Activated naive CD4-positive, alpha-beta T cell (primary cell): ENCODE measurements around the gene PYGM.

Experiments used
- DNase-seq, 4 experiments: peaks; one replicate each; lab custom pipeline; 2025; lab: John Stamatoyannopoulos, UW

Gene PYGM

DNA sequence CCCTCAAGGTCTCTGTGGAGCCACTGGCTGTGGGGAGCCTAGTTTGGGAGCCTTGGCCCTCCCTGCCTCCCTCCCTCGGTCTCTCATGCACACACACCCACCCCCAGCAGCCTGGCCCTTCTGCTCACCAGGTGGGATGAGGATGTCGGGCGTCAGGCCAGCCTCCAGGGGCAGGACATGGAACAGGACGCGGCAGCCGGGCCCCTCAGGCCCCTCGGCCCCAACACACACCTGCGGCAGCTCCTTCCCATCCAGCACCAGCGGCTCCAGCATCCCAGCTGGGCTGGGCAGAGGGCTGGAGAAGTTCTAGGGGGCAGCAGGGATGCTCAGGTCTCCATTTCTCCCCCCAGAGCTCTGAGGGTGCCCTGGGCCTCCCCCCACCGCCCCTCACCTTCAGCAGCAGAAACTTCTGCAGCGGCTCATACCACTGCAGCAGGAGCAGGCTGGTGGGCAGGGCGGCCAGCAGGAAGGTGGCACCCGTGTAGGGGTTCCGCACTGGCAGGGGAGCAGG lies 32.1 kb upstream of the PYGM start:
- no peak for DNase-seq

- no peak for DNase-seq
Measured at GRCh38 chr11:64790205-64791095, 30.7 kb upstream of the PYGM start.

DNA sequence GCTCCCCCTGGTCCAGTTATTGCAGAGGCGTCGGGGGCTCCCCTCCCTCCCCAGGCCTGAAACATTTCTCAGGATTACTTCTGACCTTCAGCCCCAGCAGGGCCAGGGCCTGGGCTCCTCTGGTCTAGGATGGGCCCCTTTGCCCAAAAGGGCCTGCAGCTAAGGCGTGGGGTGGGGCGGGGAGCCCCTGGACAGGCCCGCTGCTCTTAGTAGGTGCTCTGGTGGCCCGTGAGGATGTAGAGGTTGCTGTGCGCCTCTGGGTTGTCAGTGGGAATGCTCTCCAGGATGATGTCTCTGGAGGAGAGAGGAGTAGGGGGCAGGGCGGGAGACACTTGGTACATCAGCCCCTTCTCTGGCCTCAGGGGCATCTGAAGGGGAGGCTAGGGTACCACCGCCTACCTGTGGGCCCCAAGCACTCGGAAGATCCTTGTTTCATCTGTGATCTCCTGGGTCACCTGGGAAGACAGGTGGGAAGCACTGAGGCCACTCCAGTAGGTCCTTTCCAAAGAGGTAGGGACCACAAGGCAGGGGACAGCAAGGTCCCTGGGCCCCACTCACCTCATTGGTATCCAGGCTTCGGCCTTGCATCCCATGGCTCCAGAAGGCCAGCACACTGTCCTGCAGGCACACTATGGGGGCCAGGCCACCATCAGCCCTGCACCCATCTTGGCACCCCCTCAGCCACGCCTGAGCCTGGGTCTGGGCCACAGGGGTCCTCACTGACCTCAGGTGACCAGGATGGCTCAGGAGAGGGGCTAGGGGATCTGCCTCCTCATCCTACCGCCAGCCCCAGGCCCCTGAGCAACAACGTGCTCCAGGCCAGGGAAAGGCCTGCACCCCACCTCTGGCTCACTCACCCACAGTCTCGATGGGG lies 29.8 kb upstream of the PYGM start:
- no peak for DNase-seq

DNA sequence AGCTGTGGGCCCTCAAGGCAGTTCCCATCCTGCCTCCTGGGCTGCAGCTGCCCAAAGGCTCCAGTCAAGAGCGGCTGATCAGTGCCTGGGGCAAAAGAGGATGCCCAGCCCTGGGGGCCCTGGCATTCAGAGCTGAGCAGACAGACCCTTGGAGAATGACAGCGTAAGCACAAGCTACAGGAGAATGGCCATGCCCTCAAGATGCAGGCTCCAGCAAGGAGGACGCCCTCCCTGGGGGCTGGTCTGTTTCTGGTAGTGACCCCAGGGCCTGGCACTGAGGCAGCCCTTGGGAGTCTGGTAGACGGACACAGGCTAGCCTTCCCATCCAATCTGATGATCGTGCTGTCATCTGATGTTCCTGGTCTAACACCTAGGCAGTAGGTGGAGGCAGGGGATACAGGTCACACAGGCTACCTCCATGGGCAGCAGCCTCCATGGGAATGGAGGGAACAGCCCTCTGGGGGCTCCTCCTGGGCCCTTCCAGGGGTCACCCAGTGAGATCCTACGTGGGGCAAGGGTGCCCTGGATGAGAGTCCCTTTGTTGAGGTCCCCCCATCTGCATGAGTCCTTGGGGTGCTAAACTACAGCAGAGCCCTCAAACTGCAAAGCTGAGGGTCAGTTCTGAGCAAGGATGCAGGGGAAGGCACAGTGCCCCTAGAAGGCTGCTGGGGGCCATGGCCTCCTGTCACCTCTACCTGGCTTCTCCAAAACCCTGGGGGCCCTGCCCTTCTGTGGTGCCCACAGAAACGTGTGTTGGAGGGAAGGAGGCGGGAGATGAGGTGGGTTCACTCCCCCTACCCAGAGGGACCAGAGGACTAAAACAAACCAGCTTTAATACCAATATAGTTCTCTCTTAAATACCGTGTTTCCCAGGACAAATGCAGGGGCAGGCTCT lies 28.8 kb upstream of the PYGM start:
- DNase-seq, result no peak

DNA sequence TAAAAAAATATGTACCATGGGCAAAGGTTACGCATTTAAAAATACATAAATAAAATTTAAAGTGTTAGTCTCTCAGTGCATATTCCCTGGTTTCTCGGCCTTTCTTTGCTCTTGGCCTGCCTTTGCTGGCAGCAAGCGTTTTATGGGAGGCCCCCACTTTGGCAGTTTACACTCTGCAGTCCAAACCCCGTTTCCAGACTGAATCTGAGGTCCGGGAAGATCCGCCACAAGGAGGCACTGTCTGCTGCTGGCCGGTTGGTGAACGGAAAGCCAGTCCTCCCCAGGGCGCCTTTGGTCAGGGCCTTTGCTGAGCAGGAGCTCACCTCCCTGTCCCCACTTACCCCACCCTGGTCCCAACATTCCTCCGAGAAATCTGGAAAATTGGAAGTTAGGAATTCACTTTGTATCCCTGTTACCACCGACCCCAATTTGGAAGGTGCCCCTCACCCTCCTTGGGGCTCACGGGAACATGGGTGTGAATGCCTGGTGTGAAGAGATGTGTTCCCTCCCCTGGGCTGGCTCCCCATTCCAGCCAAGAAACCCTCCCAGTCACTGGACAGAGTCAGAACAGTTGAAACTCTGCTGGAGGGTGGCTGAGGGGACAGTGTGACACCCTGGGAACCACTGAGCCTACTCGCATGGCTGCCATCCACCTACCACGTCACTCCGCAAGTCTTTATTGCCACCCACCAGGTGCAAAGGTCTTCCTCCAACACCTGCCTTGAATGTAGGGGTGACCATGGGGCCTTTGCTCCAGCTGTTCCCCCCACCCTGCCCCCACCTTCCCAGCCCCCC lies 27.9 kb upstream of the PYGM start:
- DNase-seq, result peak in 3 of 4 experiments; percentile 34 to 55 (median 43)

DNA sequence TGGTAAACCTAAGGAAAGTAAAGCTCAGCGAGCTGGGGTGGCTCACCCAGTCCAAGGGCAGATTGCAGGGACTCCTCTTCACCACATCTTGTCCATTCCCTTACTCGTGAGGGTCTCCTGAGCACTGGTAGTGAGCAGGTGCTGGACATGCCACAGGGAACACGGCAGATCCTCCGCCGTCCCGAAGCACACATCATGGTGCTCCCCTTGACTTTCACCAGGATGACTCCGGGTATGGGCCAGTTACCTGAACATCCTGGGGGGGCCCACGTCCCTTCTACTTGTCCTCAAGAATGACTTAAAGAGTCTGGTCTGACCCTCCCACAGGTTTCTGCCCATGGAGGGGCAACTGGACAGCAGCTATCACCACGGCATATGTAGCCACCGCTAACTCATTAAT lies 26.5 kb upstream of the PYGM start:
- DNase-seq, result no peak

DNA sequence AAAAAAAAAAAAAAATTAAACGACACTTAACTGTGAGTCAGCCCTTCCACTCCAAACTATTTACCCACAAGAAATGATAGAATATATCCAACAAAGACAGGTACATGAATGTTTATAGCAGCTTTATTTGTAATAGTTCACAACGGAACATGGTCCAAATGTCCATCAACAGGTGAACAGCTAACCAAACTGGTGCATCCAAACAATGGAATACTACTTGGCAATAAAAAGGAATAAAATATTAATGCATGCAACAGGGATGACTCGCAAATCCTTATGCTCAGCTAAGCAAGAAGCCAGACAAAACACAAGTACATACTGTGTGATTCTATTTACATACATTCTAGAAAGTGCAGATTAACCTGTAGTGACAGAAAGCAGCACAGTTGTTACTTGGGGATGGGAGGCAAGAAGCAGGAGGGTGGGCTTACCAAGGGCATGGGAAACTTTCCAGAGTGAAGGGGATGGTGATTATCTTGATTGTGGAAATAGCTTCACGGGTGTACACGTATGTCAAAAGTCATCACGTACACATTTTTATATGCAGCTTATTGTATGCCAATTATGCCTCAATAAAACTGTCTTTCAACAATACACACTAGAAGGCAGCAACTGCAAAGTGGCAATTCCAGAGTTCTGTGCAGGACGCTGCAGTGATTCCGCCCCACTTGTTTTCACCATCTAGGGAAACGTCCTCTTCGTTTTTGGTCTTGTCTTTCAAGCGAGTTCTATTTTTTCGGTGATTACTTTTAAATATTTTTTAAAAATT lies 25.2 kb upstream of the PYGM start:
- DNase-seq, result no peak

GRCh38 chr11:64778473-64779298 lies 18.9 kb upstream of the PYGM start, which contains the start of gene SF1:
SF1 (minus strand) TSS chr11:64778542; CDS start chr11:64778392, 150 bp downstream.
- DNase-seq, result peak; percentile 95 to 100 (median 100)

GRCh38 chr11:64778223-64778472 lies 18.4 kb upstream of the PYGM start:
- no peak for DNase-seq

GRCh38 chr11:64777449-64778222 lies 17.9 kb upstream of the PYGM start:
- peak; percentile 63 to 83 (median 71) for DNase-seq

- DNase-seq, result no peak
Measured at GRCh38 chr11:64776875-64777274, 17.1 kb upstream of the PYGM start.

DNA sequence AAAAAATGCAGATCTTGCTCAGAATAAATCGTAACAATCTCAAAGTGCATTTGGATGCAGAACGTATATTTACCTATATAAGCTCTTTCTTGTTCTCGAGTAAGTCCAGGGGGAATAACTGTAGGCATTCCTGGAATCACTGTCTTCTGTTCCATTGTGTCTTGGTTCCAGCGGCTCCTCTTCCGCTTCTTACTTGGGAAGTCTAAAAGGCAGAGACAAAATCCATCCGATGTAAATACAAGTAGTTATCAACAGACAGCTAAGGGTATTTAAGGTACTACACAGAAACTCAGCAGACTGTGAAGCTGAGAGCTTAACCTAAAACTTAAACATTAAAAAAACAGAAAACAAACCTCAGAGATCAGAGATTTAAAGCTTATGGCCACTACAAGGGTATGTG lies 16.7 kb upstream of the PYGM start:
- DNase-seq, result no peak

DNA sequence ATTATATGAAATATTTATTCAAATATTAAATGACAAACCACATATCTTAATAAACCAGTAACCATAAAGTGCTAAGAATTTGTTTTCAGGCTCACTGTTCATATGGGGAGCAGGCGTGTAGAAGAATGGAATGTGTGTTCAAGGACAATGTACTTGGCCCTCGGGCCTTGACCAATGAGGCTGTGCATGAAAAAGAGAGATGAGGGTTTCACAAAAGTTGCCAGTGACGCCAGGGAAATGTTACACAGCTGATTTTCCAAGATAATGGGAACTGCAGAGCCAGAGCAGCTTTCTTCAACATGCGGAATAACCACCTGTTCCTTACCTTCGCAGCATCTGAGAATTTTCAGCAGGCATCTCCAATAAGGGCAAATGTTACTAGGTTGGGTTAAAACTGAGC lies 14.4 kb upstream of the PYGM start:
- no peak for DNase-seq

DNA sequence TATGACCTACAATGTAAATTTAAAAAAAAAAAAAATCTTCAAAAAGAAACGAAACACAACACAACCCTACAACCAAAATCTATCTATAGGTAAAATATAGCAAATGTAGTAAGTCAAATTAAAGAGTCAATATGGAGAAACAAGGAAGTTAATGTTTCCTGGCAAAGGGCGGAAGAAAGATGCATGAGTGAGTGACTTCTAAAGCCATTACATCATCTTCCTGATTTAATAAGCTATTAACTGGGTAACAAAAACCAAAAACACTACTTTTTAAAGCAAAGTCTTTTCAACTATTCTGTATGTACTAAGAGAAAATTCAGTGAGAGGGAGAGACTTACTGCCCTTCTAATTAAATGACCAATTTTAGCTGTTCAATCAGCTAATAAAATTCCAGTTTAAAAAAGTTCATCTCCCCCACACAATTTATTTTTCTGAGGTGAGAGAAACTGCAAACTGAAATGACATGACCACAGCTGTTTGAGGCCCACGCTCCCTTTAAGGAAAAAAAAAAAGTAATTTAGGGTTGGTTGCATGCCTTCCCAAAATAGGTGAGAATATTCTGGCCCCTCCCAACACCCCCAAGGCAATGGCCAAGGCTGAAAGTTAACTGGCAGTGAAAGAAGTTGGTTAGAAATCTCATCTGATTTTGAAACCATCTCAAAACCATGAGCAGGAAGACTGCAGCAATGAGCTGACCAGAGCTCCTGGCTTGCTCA lies 12.7 kb upstream of the PYGM start:
- DNase-seq, result no peak

- DNase-seq, result no peak
Measured at GRCh38 chr11:64771861-64772260, 12.1 kb upstream of the PYGM start.

- DNase-seq, result no peak
Measured at GRCh38 chr11:64770120-64770519, 10.3 kb upstream of the PYGM start.

DNA sequence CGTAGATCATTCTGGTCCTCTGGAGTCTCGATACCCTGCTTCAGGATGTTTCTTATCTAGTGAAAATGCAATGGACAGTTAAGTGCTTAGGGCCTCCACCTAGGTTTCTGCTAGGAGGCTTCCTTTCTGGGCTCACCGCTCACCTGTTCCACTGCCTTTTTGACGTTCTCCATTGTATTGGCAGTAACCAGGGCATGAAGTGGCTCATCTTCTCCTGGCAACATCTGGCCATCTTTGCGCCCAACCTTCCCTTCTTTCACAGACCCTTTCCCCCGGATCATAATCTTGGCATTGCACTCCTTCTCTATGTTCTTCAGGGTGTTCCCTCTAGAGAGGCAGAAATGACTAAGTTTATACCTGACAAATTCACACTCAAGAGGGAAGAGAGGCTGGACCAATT lies 9.5 kb upstream of the PYGM start:
- DNase-seq, result no peak

GRCh38 chr11:64768300-64768694 lies 8.5 kb upstream of the PYGM start:
- no peak for DNase-seq
